WERI-Rb-1 (cell line): ENCODE data around the gene LRP5.
A peak's percentile ranks its signal among the peaks of the same experiment; 100 is the strongest.

Experiments
- DNase-seq: peaks from one replicate; pipeline ENCODE4 v3.0.0-alpha.2; 2020
- H3K27ac ChIP-seq: fragments of 250-450 bp; sonication (Bioruptor Pico); 2 replicates; pipeline ENCODE4 v1.5.1; 2020; ENCODE audit warnings: mild to moderate bottlenecking, moderate library complexity
- H3K27me3 ChIP-seq: fragments of 250-450 bp; sonication (Bioruptor Pico); 2 replicates; pipeline ENCODE4 v1.5.1; 2021; ENCODE audit warnings: mild to moderate bottlenecking, low read depth, moderate library complexity; ENCODE audit not compliant: insufficient read depth, severe bottlenecking
- H3K36me3 ChIP-seq: fragments of 250-450 bp; sonication (Bioruptor Pico); 2 replicates; pipeline ENCODE4 v1.5.1; 2020; ENCODE audit warnings: mild to moderate bottlenecking, moderate library complexity
- H3K4me3 ChIP-seq: 2 replicates; pipeline ENCODE4 v1.5.1; 2011; ENCODE audit warnings: low read depth, mild to moderate bottlenecking, control low read depth, low read length
- H3K9me3 ChIP-seq: fragments of 250-450 bp; sonication (Bioruptor Pico); 2 replicates; pipeline ENCODE4 v1.5.1; 2021; ENCODE audit warnings: mild to moderate bottlenecking, moderate library complexity; ENCODE audit not compliant: severe bottlenecking
- CTCF ChIP-seq: IDR thresholded peaks from 2 replicates; pipeline ENCODE4 v1.5.1; 2011; ENCODE audit warnings: low read depth, mild to moderate bottlenecking, control low read depth, inconsistent platforms, low read length

LRP5 gene

GRCh38 chr11:68266936-68267880 lies 45.2 kb upstream of the LRP5 start:
- H3K36me3 ChIP-seq: peaks cover 42% of the 10 kb centered on the region
- no peaks in the 10 kb centered on the region for H3K9me3 ChIP-seq
- no peaks in the 10 kb centered on the region for H3K27me3 ChIP-seq
- no peak for DNase-seq
- no peak for TF ChIP-seq CTCF
- H3K4me3 ChIP-seq: no peak overlapping the region
- H3K27ac ChIP-seq: no peak overlapping the region

- Histone ChIP-seq H3K9me3 (no peaks in the 10 kb centered on the region), H3K4me3 (no peak overlapping the region), H3K27me3 (no peaks in the 10 kb centered on the region), H3K36me3 (peaks cover 35% of the 10 kb centered on the region), H3K27ac (no peak overlapping the region)
- DNase-seq: no peak
- no peak for TF ChIP-seq CTCF
Measured at GRCh38 chr11:68267881-68268240, 44.5 kb upstream of the LRP5 start.

- Histone ChIP-seq H3K27ac (no peak overlapping the region), H3K4me3 (no peak overlapping the region), H3K27me3 (no peaks in the 10 kb centered on the region), H3K36me3 (peaks cover 29% of the 10 kb centered on the region), H3K9me3 (no peaks in the 10 kb centered on the region)
- no peak for TF ChIP-seq CTCF
- no peak for DNase-seq
Measured at GRCh38 chr11:68269414-68270081, 42.8 kb upstream of the LRP5 start.

GRCh38 chr11:68270196-68271022 lies 42.0 kb upstream of the LRP5 start:
- H3K4me3 ChIP-seq: peak overlapping the region; percentile 91
- H3K27ac ChIP-seq: peak overlapping the region; percentile 87
- no peak for TF ChIP-seq CTCF

GRCh38 chr11:68271023-68271780 lies 41.2 kb upstream of the LRP5 start:
- Histone ChIP-seq H3K36me3 (peaks cover 17% of the 10 kb centered on the region), H3K4me3 (peak overlapping the region; percentile 91), H3K27ac (peak overlapping the region; percentile 87), H3K9me3 (no peaks in the 10 kb centered on the region), H3K27me3 (no peaks in the 10 kb centered on the region)
- DNase-seq: peak; percentile 87
- peak; percentile 67 for TF ChIP-seq CTCF

More at GRCh38 chr11:68270196-68271022, 42.0 kb upstream of the LRP5 start:
- H3K9me3 ChIP-seq: no peaks in the 10 kb centered on the region
- no peaks in the 10 kb centered on the region for H3K27me3 ChIP-seq
- H3K36me3 ChIP-seq: peaks cover 23% of the 10 kb centered on the region
- DNase-seq: no peak
